ENCODE results near the gene ADA.

- TF ChIP-seq CTCF (IDR thresholded peaks at IDR 0.05; ENCODE audit: insufficient read depth, low read length): no peak
- TF ChIP-seq POLR2AphosphoS5 (IDR thresholded peaks at IDR 0.05; ENCODE audit: low read depth): no peak
- TF ChIP-seq GABPA (IDR thresholded peaks at IDR 0.05; ENCODE audit: low read depth): no peak
- TF ChIP-seq SPI1 (IDR thresholded peaks at IDR 0.05; ENCODE audit: borderline replicate concordance, low read depth): no peak
- no peak for TF ChIP-seq REST (IDR thresholded peaks at IDR 0.05; ENCODE audit: insufficient replicate concordance, low read depth)
Observed at GRCh38 chr20:44700306-44700705, 48.8 kb upstream of the ADA start.
